ENCODE results near the gene TDRD3. TPM values are rescaled to one million over a fixed set of nuclear protein-coding genes. Genes with fewer than 3 reads are reported as not detected.

The TDRD3 gene
- total RNA-seq, 1 experiment from 2014 or later: 17.2 TPM

DNA sequence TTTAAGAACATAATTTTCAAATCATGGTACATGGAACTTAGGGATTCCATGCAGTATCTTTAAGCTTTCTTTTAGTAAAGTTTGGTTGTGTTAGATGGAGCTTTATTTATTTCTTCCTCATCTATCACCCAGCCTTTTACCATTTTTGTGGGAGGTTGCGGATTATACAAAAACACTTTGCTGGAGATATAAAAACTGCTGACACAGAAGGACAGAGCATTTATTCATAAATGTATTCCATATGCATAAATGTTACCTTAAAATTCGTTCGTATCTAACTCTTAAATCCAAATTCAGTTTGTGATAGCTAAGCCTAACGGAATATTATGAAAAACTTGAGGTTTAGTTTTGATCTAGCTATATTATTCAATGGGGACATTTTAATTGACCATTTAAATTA lies 143.3 kb downstream of the TDRD3 start:
- Histone ChIP-seq H3K9me3 (no peaks in the 10 kb centered on the region), H3K4me1 (no peaks in the 10 kb centered on the region), H3K27me3 (replicated peaks; ENCODE audit: control insufficient read depth, insufficient read depth, low read length) (no peaks in the 10 kb centered on the region), H3K4me3 (ENCODE audit: low read depth, low read length) (no peak overlapping the region), H3K36me3 (ENCODE audit: control insufficient read depth, insufficient read depth, low read length) (no peaks in the 10 kb centered on the region)
- Mint-ChIP-seq H3K4me1 (ENCODE audit: low read depth, unreplicated experiment) (no peaks in the 10 kb centered on the region), H3K4me3 (ENCODE audit: unreplicated experiment) (no peak overlapping the region), H3K36me3 (ENCODE audit: insufficient read depth, unreplicated experiment) (no peaks in the 10 kb centered on the region), H3K27ac (ENCODE audit: unreplicated experiment) (no peak overlapping the region), H3K27me3 (ENCODE audit: insufficient read depth, unreplicated experiment) (no peaks in the 10 kb centered on the region), H3K9me3 (ENCODE audit: unreplicated experiment) (no peaks in the 10 kb centered on the region)
- intact Hi-C loops (cut with micrococcal nuclease; ENCODE audit: unreplicated experiment): no loop called here
- ChIA-PET POLR2A (no interaction called here), CTCF (no interaction called here)
- no peak for DNase-seq
- BruUV-seq (replicated peaks): no TSS peak
- TF ChIP-seq, protein P1, sequence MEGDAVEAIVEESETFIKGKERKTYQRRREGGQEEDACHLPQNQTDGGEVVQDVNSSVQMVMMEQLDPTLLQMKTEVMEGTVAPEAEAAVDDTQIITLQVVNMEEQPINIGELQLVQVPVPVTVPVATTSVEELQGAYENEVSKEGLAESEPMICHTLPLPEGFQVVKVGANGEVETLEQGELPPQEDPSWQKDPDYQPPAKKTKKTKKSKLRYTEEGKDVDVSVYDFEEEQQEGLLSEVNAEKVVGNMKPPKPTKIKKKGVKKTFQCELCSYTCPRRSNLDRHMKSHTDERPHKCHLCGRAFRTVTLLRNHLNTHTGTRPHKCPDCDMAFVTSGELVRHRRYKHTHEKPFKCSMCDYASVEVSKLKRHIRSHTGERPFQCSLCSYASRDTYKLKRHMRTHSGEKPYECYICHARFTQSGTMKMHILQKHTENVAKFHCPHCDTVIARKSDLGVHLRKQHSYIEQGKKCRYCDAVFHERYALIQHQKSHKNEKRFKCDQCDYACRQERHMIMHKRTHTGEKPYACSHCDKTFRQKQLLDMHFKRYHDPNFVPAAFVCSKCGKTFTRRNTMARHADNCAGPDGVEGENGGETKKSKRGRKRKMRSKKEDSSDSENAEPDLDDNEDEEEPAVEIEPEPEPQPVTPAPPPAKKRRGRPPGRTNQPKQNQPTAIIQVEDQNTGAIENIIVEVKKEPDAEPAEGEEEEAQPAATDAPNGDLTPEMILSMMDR (IDR thresholded peaks at IDR 0.05; ENCODE audit: insufficient read depth in 1 of 2, low read depth in 1 of 2, low read length in 1 of 2, severe bottlenecking in 1 of 2, unreplicated experiment in 1 of 2): no peak

DNA sequence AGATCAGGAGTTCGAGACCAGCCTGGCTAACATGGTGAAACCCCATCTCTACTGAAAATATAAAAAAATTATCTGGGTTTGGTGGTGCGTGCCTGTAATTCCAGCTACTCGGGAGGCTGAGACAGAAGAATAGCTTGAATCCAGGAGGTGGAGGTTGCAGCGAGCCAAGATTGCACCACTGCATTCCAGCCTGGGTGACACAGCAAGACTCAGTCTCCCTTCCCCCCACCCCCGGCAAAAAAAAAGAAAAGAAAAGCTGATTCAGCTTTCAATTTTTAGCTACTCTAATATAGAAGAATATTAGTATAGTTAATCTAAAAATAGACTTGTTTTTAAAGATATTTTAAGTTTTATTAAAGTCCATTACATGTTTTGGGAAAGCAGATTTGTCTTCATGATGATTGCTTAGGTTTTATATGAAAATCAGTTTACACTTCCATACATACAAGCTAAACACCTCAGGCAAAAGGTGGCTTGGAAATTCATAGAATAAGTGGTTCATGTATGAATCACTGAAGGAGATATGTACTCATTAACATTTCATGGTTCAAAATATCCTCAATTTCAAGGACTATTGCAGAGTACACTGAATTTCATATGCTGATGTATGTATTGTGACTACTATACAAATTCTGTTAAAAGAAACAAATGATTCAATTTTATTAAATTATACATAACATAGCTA lies 165.2 kb downstream of the TDRD3 start:
- ChIA-PET CTCF (no interaction called here), POLR2A (no interaction called here)
- H3K27me3 Mint-ChIP-seq (ENCODE audit: insufficient read depth, unreplicated experiment): no peaks in the 10 kb centered on the region
- H3K36me3 Mint-ChIP-seq (ENCODE audit: insufficient read depth, unreplicated experiment): no peaks in the 10 kb centered on the region
- no peaks in the 10 kb centered on the region for H3K36me3 ChIP-seq (ENCODE audit: control insufficient read depth, insufficient read depth, low read length)
- DNase-seq: no peak
- no peaks in the 10 kb centered on the region for H3K9me3 Mint-ChIP-seq (ENCODE audit: unreplicated experiment)
- H3K4me3 Mint-ChIP-seq (ENCODE audit: unreplicated experiment): no peak overlapping the region
- no peaks in the 10 kb centered on the region for H3K4me1 Mint-ChIP-seq (ENCODE audit: low read depth, unreplicated experiment)
- H3K27me3 ChIP-seq (replicated peaks; ENCODE audit: control insufficient read depth, insufficient read depth, low read length): no peaks in the 10 kb centered on the region
- H3K27ac Mint-ChIP-seq (ENCODE audit: unreplicated experiment): no peak overlapping the region
- H3K9me3 ChIP-seq: no peaks in the 10 kb centered on the region
- intact Hi-C loops (cut with micrococcal nuclease; ENCODE audit: unreplicated experiment): no loop called here
- no peak overlapping the region for H3K4me3 ChIP-seq (ENCODE audit: low read depth, low read length)
- TF ChIP-seq, protein P1 (IDR thresholded peaks at IDR 0.05; ENCODE audit: insufficient read depth in 1 of 2, low read depth in 1 of 2, low read length in 1 of 2, severe bottlenecking in 1 of 2, unreplicated experiment in 1 of 2): no peak
- H3K4me1 ChIP-seq: no peaks in the 10 kb centered on the region
- BruUV-seq (replicated peaks): no TSS peak

DNA sequence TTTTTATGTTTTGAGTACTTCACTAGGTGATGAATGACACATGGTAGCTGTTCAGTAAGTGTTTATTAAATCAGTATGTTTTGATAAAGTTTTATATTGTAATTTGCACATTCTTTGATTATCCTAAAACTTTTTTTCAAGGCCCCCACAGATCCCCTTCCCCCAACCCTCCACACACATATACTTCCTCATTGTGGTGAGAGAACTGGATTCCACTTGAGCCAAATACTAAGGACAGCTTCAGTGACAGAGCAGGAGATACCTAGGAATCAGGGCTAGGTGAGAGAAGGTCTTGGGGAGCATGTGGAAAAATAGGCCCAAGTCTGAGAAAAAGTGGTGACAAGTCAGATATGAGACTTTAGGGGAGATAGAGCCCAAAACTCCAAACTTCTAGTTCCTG lies 174.6 kb downstream of the TDRD3 start:
- H3K27ac Mint-ChIP-seq (ENCODE audit: unreplicated experiment): no peak overlapping the region
- Histone ChIP-seq H3K36me3 (ENCODE audit: control insufficient read depth, insufficient read depth, low read length) (no peaks in the 10 kb centered on the region), H3K4me3 (ENCODE audit: low read depth, low read length) (no peak overlapping the region), H3K27me3 (replicated peaks; ENCODE audit: control insufficient read depth, insufficient read depth, low read length) (no peaks in the 10 kb centered on the region), H3K4me1 (peaks cover 12% of the 10 kb centered on the region), H3K9me3 (no peaks in the 10 kb centered on the region)
- H3K9me3 Mint-ChIP-seq (ENCODE audit: unreplicated experiment): no peaks in the 10 kb centered on the region
- H3K36me3 Mint-ChIP-seq (ENCODE audit: insufficient read depth, unreplicated experiment): no peaks in the 10 kb centered on the region
- intact Hi-C loops (cut with micrococcal nuclease; ENCODE audit: unreplicated experiment): no loop called here
- no peak overlapping the region for H3K4me3 Mint-ChIP-seq (ENCODE audit: unreplicated experiment)
- H3K27me3 Mint-ChIP-seq (ENCODE audit: insufficient read depth, unreplicated experiment): no peaks in the 10 kb centered on the region
- no TSS peak for BruUV-seq (replicated peaks)
- ChIA-PET CTCF (no interaction called here), POLR2A (no interaction called here)
- H3K4me1 Mint-ChIP-seq (ENCODE audit: low read depth, unreplicated experiment): peaks cover 11% of the 10 kb centered on the region
- no peak for DNase-seq
- TF ChIP-seq, protein P1 (IDR thresholded peaks at IDR 0.05; ENCODE audit: insufficient read depth in 1 of 2, low read depth in 1 of 2, low read length in 1 of 2, severe bottlenecking in 1 of 2, unreplicated experiment in 1 of 2): no peak

Data from Caco-2 (cell line).